Lower lobe of right lung (tissue), 2 donors: ENCODE results near the gene KCTD4. TPM values are rescaled to one million over a fixed set of nuclear protein-coding genes. Genes with fewer than 3 reads are reported as not detected.

Experiments used
- ATAC-seq, 2 donors: fragments of 200-7000 bp; cut with Tn5 transposase; one replicate each; pipeline ENCODE4 v1.9.1; 2020 to 2022; ENCODE audit warnings: mild to moderate bottlenecking in 2 of 2, moderate library complexity in 2 of 2
- DNase-seq: peaks from one replicate; pipeline ENCODE4 v3.0.0-alpha.2; 2020
- H3K27ac ChIP-seq: fragments of 200-600 bp; one replicate; pipeline ENCODE4 v1.8.0; 2022
- H3K27me3 ChIP-seq: fragments of 200-600 bp; one replicate; pipeline ENCODE4 v1.8.0; 2022; ENCODE audit warnings: low read depth
- H3K36me3 ChIP-seq: fragments of 200-600 bp; one replicate; pipeline ENCODE4 v1.8.0; 2022; ENCODE audit warnings: mild to moderate bottlenecking
- H3K4me1 ChIP-seq: fragments of 200-600 bp; one replicate; pipeline ENCODE4 v1.8.0; 2022
- H3K4me3 ChIP-seq: fragments of 200-600 bp; one replicate; pipeline ENCODE4 v1.8.0; 2022; ENCODE audit warnings: mild to moderate bottlenecking
- H3K9me3 ChIP-seq: fragments of 200-600 bp; one replicate; pipeline ENCODE4 v1.8.0; 2022
- CTCF ChIP-seq: fragments of 200-600 bp; IDR thresholded peaks from one replicate; pipeline ENCODE4 v1.8.0; 2022; ENCODE audit warnings: antibody characterized with exemption, mild to moderate bottlenecking
- intact Hi-C: fragments of 100-400 bp; cut with DNase I; formaldehyde crosslinking; loops from one replicate; pipeline ENCODE4 v1.11.0; 2022
- total RNA-seq: library from RNA; stranded (reverse); fragmentation: NEBNext Ultra II Directional; extraction: Animal tissue kit (Norgen Biotek cat#: 25700); gene quantifications from one replicate; pipeline ENCODE4 v1.2.1, GENCODE V29; 2021
- donor health status: DM: no; HTN: yes; CAD: no; lungs with severe emphysema.

KCTD4 gene
- total RNA-seq, 1 donor from 2014 or later: not detected

DNA sequence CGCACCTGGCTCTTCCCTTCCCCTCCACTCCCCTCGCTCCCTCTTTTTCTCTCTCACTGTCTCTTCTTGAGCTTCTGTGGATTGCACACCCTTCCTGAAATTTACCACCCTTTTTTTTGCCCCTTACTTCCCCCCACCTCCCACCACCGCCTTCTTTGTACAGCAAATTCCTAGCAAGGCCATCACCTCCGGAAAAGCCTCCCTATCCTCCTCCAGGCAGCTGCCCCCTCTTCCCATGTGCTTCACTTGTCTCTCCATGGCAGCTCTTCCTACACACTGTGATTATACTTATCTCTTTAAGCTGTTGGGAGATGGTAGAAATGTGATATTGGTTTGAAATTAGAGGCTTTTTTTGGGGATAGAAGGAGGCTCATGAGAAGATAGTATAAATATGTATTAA lies 28.3 kb upstream of the KCTD4 start:
- Histone ChIP-seq H3K27me3 (no peaks in the 10 kb centered on the region), H3K27ac (no peak overlapping the region), H3K9me3 (no peaks in the 10 kb centered on the region), H3K4me1 (no peaks in the 10 kb centered on the region), H3K36me3 (no peaks in the 10 kb centered on the region), H3K4me3 (no peak overlapping the region)
- DNase-seq: no peak
- no peak for TF ChIP-seq CTCF
- ATAC-seq: no peak
- intact Hi-C loops: no loop called here

DNA sequence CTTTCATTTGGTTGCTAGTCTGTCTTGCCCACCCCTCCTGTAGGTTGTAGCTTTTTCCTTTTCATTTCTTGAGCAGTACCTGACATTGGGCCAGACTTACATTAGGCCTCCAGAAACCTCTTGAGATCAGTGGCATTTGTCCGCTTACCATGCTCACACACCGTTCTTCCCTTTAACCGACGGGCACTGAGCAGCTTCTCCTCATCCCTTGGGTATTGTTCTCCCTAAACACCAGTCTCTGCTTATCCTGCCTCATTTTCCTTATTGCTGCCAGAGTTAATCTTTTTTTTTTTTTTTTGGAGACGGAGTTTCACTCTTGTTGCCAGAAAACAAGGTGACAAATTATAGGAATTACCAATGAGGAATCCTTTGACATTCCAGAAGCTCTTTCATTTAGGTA lies 27.2 kb upstream of the KCTD4 start:
- TF ChIP-seq CTCF: no peak
- Histone ChIP-seq H3K4me3 (no peak overlapping the region), H3K27me3 (no peaks in the 10 kb centered on the region), H3K36me3 (no peaks in the 10 kb centered on the region), H3K27ac (no peak overlapping the region), H3K4me1 (no peaks in the 10 kb centered on the region), H3K9me3 (no peaks in the 10 kb centered on the region)
- ATAC-seq: no peak
- DNase-seq: no peak
- intact Hi-C loops: no loop called here

DNA sequence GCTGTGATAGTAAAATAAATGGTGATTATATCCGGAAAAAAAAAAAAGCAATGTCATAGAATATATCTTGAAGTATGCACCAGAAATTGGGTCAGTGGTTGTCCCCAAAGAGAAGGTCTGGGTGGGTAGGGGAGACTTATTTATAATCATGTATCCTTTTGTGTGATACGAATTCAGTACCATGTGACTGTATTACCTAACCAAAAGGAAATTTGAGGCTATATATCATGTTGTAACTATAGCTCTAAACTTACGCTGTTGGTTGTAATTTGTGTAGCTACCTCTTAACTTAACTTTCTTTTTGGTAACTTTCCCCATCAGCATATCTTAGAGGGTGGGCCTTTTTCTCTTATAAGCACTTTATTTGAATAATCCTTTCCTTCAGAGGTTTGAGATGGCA lies 25.2 kb upstream of the KCTD4 start:
- ATAC-seq: no peak
- Histone ChIP-seq H3K9me3 (no peaks in the 10 kb centered on the region), H3K4me3 (no peak overlapping the region), H3K4me1 (no peaks in the 10 kb centered on the region), H3K27me3 (no peaks in the 10 kb centered on the region), H3K36me3 (no peaks in the 10 kb centered on the region), H3K27ac (no peak overlapping the region)
- TF ChIP-seq CTCF: no peak
- no peak for DNase-seq
- intact Hi-C loops: no loop called here

- no peak overlapping the region for H3K4me3 ChIP-seq
- no peaks in the 10 kb centered on the region for H3K36me3 ChIP-seq
- DNase-seq: no peak
- no peaks in the 10 kb centered on the region for H3K27me3 ChIP-seq
- no peak for TF ChIP-seq CTCF
- no peak overlapping the region for H3K27ac ChIP-seq
- no peak for ATAC-seq
- intact Hi-C loops: no loop called here
- H3K9me3 ChIP-seq: no peaks in the 10 kb centered on the region
- peaks cover under 1% of the 10 kb centered on the region for H3K4me1 ChIP-seq
These were observed 24.5 kb upstream of the KCTD4 start for GRCh38 chr13:45225370-45225769.

GRCh38 chr13:45224176-45224575 lies 23.3 kb upstream of the KCTD4 start:
- DNase-seq (no peak), ATAC-seq (no peak)
- TF ChIP-seq CTCF: no peak
- H3K4me1 ChIP-seq: peaks cover 7% of the 10 kb centered on the region
- no peak overlapping the region for H3K4me3 ChIP-seq
- intact Hi-C loops: no loop called here
- no peaks in the 10 kb centered on the region for H3K9me3 ChIP-seq
- H3K36me3 ChIP-seq: no peaks in the 10 kb centered on the region
- H3K27ac ChIP-seq: no peak overlapping the region
- H3K27me3 ChIP-seq: no peaks in the 10 kb centered on the region

DNA sequence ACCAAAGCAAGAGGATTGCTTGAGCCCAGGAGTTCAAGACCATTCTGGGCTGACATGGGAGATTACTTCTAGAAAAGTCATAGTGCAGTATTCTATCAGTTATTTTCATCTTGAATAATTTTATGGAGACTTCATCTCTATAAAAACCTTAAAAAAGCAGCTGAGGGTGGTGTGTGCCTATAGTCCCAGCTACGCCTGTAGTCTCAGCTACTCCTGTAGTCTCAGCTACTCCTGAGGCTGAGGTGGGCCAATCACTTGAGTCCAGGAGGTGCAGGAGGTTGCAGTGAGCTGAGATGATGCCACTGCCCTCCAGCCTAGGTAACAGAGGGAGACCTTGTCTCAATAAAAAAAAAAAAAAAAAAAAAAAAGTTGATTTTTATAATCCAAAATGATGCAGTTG lies 22.1 kb upstream of the KCTD4 start:
- no peak for ATAC-seq
- DNase-seq: no peak
- TF ChIP-seq CTCF: no peak
- H3K36me3 ChIP-seq: no peaks in the 10 kb centered on the region
- H3K4me3 ChIP-seq: no peak overlapping the region
- H3K27me3 ChIP-seq: no peaks in the 10 kb centered on the region
- peaks cover 7% of the 10 kb centered on the region for H3K4me1 ChIP-seq
- H3K27ac ChIP-seq: no peak overlapping the region
- no peaks in the 10 kb centered on the region for H3K9me3 ChIP-seq
- intact Hi-C loops: no loop called here
